SK-N-MC (cell line): ENCODE results near the gene HIKESHI.

Experiments used
- EZH2 ChIP-seq: fragments of 200-600 bp; sonication (generic); IDR thresholded peaks from one replicate; pipeline ENCODE4 v1.6.1; 2017; ENCODE audit warnings: antibody characterized with exemption
- POLR2AphosphoS5 ChIP-seq: IDR thresholded peaks from 2 replicates; pipeline ENCODE4 v1.6.1; 2012; ENCODE audit warnings: mild to moderate bottlenecking, low read depth, low read length, borderline replicate concordance

DNA sequence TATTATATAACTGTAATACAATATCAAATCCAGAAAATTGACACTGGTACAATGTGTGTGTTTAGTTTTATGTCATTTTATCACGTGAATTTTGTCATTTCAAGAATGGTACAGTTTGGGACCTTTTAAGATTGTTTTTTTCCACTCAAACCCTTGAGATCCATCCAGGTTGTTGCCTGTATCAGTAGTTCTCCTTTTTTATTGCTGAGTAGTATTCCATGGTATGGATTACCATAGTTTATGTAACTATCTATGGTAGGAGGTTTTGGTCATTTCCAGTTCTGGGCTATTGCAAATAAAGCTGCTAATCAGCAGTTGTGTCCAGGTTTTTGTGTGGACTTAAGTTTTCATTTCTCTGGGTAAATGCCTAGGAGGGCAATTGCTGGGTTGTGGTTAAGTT is 32.4 kb upstream of the HIKESHI start:
- TF ChIP-seq POLR2AphosphoS5 (no peak), EZH2 (no peak)
